GM19193 (cell line): ENCODE data around the gene COL28A1.

Source experiments
- POLR2A ChIP-seq: IDR thresholded peaks from 4 replicates; pipeline ENCODE4 v1.6.1; 2011; ENCODE audit not compliant: insufficient read depth, insufficient read length; ENCODE audit errors: extremely low read depth

Gene COL28A1

DNA sequence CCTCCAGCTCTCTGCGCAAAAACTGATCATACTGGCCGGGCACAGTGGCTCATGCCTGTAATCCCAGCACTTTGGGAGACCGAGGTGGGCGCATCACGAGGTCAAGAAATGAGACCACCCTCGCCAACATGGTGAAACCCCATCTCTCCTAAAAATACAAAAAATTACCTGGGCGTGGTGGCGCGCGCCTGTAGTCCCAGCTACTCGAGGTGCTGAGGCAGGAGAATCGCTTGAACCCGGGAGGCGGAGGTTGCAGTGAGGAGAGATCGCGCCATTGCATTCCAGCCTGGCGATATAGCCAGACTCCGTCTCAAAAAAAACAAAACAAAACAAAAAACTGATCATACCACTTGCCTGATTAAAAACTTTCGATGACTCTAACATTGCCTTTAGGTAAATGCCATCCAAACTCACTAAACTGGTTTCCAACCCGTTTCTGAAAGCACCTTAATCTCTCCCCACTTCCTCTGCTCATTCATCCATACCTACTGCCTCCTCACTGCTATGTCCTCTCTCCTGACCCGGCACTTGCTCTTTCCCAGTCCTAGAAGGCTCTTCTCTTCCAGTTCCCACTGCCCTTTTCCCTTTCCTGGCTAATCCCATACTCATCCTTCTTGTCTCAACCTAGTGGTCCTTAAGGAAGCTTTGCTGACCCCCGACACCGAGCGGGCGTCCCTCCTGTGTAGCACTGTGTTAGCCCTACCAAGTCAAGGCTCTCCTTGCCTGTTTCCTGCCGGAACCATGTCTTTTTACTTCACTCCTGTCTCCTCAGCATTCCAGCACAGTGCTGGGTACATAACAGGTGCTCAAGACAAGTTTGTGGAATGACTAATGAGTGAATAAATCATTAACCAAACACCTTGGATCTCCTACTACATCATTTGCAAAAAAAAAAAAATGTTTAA is 30.3 kb upstream of the COL28A1 start:
- TF ChIP-seq POLR2A, result no peak

DNA sequence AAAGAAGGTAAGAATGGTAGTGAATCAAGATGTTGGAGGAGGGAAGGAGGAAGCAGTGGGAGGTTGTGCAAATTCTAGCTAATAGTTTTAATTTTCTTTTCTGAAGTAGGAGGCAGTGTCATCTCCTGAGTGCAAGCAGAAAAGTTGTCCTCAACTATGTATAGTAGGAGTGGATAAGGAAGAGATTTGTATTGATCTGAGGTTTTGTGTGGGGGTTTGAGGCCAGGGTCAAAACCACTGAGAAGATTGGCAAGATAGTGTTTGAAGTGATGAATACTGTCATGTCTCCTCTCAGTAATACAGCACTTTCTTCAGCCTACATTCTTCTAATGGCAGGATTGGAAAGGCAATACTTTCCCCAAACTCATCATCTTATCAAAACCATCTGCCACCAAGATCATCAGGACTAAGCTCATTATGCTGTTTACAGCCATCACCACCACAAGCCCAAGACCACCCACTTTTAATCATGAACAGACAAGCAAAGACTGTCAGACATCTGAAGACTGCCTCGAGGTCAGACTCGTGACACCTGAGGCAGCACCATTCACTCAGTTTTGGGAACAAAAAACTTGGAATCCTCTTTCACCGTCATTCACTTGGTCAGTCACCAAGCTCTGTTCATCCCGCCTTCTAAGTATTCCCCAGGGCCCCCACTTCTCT is 29.5 kb upstream of the COL28A1 start:
- TF ChIP-seq POLR2A, result no peak

DNA sequence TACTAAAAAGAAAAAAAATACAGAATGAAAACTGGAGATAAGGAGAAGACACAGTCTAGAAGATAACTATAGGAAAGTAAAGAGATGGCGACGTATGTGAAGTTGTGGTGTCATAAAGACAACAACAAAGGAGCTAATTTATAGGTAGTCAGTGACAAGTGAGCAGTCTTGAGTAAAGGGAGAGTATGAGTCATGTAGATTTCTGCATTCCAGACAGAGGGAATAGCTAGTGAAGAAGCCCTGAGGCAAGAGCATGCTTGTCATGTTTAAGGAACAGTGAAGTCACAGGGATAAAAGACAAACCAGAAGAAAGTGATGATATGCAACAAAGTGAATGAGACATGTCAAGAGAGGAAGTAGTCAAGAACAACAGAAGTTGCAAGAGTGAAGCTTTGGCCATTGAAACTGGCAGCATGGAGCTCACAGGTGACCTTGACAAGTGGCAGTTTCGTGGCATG is 28.7 kb upstream of the COL28A1 start:
- no peak for TF ChIP-seq POLR2A

DNA sequence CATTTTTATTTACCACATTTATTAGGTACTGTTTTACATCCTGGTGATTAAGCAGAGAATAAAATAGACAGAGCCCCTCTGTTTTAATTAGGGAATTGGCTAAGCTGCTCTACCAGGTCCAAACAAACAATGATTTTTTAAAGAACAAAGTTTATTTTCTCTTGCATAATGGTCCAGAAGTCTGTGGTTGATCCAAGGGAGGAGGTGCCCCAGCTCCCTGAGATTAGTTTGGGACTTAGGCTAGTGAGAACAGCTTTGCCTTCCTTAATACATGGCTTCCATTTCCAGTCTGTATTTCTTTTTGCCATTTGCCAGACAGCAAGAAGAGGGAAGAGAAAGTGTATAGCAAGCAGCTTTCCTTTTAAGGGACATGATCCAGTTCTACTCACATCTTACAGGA is 28.1 kb upstream of the COL28A1 start:
- no peak for TF ChIP-seq POLR2A

DNA sequence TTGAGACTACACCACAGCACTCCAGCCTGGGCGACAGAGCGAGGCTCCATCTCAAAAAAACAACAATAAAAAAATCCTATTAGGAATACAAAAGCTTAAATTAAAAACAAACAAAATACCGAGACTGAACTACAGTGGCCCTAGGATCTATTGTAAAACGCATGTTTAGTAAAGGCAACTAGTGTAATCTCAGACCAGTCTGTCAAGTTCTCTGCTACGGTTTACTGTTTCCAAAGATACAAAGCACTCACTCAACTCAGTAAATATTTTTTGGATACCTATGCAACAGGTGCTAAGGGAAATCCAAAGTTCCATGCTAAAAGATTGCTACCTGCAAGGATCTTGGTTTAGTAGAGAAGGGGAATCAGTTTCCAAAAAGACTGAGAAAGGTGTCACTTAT is 27.6 kb upstream of the COL28A1 start:
- no peak for TF ChIP-seq POLR2A

DNA sequence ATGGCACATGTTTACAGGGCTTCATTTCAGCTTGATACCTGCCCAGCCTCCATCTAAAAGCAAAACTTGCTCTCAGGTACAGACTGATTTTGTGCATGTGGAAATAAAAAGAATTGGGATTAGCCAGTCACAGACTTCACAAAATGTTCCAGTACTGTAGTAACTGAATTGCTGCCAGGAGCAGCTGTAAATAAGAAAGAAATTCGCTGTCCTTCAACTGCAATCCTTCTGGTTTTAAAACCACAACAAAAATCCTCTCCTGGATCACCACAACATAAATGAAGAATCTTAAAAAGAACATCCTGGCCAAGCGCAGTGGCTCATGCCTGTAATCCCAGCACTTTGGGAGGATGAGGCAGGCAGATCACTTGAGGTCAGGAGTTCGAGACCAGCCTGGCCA is 27.1 kb upstream of the COL28A1 start:
- TF ChIP-seq POLR2A, result no peak

DNA sequence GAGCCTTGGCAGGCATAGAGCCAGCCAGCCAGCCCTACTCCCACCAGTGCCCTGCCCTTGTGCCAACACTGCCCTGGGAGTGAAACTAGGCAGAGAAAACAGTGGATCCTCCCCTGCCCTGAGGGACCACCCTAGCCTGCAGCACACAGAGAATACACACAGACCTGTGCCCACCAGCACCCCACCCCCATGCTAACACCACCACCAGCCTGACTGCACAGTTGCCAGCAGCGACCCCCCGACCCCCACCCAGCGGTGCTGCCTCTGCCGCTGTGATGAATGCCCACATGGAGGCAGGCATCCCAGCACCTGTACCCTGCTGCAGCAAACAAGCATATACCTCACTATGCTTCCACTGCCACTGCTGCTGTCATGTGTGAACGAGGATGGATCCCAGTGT is 21.6 kb upstream of the COL28A1 start:
- no peak for TF ChIP-seq POLR2A

DNA sequence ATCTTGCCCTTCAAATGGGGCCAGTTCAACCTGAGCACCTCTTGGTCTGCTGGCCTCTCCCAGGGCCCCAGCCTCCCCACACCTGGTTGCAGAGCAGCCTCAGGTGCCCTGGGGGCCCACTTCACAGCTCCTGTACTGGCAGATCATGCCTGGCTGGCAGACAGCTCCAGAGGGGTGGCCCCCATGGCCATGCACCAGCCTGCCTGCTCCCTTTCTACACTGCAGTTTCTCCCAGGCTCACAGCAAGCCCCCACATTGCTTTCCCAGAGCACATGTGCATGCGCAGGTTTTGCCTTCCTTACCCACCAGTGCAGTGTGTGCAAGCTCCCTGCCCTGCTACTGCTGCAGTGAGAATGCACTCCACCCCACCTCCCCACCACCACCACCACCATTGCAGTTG is 21.2 kb upstream of the COL28A1 start:
- TF ChIP-seq POLR2A, result no peak

DNA sequence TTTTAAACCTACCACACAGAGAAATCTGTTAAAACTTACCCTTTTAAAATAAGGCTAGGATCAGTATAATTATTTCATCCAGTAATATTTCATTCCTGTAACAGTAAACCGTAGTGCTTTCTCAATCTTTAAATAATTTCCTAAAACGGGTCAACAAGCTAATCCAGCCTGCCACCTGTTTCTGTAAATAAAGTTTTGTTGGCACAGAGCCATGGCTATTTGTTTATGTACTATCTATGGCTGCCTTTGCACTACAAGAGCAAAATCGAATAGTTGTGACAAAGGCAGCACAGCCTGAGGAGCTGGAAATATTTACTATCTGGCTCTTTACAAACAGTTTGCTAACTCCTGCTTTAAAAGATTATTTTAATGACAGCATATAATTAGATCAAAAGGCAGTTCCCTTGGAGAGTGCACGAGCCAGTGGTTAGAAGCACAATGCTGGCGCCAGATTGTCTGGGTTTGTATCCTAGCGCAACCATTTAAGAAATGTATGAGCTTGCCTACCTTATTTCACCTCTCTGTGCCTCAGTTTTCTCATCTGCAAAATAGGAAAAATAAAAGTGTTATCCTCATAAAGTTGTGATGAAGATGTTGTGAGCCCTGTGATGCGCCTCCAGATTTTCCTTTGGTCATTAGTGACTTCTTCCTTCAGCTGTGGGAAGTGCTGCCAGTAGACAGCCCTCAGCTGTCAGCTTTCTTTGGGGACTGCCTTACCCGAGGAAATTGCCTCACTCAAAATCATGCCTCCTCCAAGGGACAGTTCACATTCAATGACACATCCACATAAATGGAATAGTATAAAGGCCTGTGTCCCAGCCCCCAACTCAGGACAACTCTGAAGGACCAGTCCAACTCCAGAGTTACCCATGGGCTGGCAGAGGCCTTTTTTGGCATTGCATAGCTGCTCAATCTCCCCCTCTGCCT is 19.2 kb upstream of the COL28A1 start:
- no peak for TF ChIP-seq POLR2A

DNA sequence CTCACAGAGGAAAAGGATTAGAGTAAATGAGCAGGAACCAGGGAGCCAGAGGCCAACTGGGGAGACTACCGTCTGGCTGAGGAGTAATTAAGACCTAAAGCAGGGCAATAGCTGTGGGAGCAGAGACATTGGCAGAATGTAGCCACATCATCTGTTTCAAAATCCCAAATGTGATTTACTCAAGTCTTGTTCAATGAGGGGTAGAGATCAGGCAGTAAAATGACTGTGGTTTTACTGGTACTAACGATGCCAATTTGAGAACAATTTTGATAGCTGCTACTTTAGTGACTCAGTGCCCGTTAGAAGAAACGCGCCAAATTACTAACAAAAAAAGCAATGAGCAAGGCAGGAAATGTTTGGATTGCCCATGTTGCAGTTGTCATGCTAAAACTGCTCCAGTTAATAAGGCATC is 18.4 kb upstream of the COL28A1 start:
- TF ChIP-seq POLR2A, result no peak

DNA sequence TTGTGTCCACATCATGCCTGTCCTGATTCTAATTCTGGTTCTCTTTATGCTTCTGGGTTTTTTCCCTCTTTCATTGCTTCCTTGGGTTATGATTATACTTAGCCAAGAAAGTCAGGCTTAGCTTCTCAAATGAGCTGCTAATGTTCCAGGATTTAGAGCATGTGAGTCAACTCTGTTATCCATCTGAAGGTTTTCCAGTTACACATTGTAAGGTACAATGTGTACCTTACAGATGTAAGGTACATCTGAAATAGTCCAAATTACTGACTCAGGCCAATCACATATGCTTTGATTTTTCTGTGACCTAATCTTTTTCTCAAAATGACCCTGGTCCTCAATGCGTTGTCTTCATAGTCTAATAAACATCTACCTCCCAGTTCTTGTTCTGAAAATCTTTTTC is 17.7 kb upstream of the COL28A1 start:
- TF ChIP-seq POLR2A, result no peak

DNA sequence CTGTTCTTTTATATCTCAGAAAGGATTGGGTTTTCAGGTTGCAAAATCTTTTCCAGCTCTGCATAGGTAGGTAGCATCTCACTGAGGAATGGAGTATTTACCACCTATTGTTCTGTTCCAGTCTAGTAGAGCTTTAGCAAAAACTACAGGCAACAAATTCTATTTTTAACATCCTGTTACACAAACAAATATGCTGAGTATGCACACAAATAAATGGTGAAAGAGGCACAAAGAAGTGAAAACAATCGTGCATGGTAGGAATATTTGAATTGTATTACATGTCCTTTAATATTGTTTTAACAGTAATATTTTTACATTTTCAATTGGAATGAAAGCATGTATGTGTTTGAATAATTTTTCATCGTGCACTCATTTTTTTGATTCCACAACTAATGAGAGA is 16.5 kb upstream of the COL28A1 start:
- TF ChIP-seq POLR2A, result no peak

DNA sequence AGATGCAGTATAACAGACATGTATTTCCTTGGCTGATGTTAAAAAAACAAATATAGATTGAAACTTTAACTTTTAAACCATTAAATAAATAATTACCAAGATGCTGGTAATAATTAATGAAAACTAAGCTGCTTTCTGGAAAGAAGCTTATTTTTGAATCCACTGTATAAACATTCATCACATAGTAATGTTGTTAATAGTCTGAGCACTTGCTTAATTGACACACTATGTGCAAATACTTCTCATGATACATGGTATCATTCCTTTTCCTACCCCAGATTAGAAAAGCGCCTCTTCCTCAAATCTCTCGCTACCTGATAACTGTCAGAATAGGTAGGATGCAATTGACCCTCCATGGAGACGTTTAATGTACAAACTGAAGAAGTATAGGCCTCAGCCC is 15.0 kb upstream of the COL28A1 start:
- no peak for TF ChIP-seq POLR2A

DNA sequence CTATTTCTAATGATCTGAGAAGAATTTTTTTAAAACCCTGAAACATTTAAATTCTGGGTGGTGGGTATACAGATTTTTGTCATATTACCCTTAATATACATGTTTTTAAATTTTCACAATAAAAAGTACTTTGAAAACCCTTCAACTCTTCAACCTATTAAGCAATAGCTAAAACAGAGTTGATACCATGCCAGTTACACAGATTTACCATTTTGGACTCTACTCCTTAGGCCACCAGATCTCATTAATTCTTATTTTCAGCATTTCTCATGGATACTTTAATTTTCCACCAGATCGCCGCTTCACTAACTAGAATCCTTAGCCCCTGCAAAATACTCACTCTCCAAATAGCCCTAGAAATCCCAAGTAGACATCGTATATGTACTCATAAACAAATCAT is 12.7 kb upstream of the COL28A1 start:
- TF ChIP-seq POLR2A, result no peak

DNA sequence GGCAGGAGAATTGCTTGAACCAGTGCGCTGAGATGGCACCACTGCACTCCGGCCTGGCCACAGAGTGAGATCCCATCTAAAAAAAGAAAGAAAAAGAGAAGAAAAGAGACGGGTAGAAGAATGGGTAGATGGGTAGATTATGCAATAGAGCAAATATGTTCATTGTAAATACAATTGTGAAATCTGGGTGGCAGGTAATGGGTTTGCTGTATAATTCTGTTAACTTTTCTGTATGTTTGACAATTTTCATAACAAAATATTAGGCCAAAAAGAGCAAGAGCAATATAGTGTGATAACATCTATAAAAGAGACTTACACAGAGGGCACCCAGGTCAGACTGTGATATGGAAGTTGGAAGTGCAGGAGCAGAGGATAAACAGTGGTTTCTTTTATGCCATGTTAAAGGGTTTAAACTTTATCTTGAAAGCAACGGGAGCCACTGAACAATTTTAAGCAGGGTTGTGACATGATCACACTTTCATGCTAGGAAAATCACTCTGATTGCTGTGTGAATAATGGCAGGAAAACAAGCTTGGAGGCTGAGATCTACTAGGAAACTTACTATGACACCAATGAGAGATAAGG is 6.7 kb upstream of the COL28A1 start:
- TF ChIP-seq POLR2A, result no peak

DNA sequence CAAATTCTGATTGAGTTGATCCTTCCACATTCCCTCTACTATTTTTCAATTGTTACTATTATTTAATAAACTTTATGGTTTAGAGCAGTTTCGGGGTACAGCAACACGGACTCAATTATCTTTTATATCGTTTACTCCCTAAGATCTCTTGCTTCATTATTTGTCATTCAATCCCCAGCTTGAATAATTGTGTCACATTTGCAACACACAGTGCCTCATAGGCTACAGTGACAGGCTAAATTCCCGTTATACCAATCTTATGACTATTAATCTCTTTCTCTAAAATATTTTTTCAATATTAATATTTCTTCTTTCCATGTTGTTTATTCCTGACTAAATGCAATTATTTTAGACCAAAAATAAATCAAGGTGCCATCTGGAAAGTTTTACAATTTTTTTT is 4.0 kb upstream of the COL28A1 start:
- TF ChIP-seq POLR2A, result no peak

DNA sequence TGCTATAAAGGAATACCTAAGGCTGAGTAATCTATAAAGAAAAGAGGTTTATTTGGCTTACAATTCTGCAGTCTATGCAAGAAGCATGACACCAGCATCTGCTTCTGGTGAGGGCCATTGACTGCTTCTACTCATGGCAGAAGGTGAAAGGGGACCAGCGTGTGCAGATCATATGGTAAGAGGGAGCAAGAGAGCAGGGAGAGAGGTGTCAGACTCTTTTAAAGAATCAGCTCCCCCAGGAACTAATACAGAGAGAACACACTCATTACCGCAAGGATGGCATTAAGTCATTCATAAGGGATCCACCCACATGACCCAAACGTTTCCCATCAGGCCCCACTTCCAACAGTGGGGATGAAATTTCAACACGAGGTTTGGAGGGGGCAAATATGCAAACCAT is 3.5 kb upstream of the COL28A1 start:
- TF ChIP-seq POLR2A, result no peak
